ENCODE results near the gene WDR35.

The WDR35 gene

DNA sequence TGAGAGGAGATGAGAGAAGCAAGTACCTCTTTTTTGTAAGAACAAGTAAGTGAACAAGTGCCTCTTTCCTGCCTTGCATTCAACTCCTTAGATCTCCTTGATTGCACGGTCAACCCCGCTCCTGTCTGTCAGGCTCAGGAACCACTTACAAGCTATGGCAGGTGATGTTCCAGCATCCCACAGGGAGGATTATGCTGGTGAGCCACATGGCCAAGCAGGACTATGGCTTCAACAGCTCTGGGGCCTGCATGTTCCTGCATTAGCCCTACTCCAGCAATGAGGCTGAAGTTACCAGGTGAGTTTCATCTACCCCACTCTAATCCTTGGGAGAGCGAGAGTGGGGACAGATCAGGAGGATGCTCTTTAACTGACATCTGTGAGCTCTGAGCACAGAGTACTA is 117.6 kb downstream of the WDR35 start:
- no peak for FAIRE-seq
- no peak for DNase-seq (ENCODE audit: low spot score)

- no peak for FAIRE-seq
- no peak for DNase-seq (ENCODE audit: low spot score)
Observed at GRCh38 chr2:19871836-19872235, 118.1 kb downstream of the WDR35 start.

DNA sequence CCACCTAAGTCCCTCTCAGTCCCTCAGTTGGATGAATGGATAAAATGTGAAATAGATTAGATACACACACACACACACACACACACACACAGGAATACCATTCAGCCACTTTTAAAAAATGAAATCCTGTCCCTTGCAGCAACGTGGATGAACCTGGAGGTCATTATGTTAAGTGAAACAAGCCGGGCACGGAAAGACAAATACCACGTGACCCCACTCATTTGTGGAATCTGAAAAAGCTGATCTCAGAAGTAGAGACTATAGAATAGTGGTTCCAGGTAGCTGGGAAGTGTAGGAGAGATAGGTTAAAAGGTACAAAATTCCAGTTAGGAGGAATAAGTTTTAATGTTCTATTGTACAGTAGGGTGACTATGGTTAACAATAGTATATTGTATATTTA is 119.1 kb downstream of the WDR35 start:
- FAIRE-seq (no peak), DNase-seq (ENCODE audit: low spot score) (no peak)

- DNase-seq (ENCODE audit: low spot score) (no peak), FAIRE-seq (no peak)
Observed at GRCh38 chr2:19868701-19869580, 121.0 kb downstream of the WDR35 start.

DNA sequence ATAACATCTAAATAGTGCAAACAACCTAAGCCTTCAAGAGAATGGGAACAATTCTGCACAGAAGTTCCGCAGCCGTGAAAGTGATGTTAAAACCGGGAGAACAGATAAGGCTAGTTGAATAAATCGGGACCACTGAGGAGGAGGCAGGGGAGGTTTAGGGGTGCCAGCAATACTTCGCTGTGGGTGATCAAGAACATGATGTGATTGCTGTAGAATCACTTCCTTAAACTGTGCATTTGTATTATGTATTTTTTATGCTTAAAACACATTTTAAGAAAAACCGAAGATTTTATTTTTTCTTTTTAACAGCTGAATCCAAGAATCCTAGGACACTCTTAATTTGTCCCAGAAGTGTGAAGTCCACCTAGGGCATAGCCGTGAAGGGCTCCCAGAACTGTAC is 121.7 kb downstream of the WDR35 start:
- FAIRE-seq, result no peak
- no peak for DNase-seq (ENCODE audit: low spot score)

- FAIRE-seq (no peak), DNase-seq (ENCODE audit: low spot score) (no peak)
Observed at GRCh38 chr2:19866771-19867170, 123.1 kb downstream of the WDR35 start.

- no peak for DNase-seq (ENCODE audit: low spot score)
- FAIRE-seq, result no peak
Observed at GRCh38 chr2:19865151-19865550, 124.8 kb downstream of the WDR35 start.

DNA sequence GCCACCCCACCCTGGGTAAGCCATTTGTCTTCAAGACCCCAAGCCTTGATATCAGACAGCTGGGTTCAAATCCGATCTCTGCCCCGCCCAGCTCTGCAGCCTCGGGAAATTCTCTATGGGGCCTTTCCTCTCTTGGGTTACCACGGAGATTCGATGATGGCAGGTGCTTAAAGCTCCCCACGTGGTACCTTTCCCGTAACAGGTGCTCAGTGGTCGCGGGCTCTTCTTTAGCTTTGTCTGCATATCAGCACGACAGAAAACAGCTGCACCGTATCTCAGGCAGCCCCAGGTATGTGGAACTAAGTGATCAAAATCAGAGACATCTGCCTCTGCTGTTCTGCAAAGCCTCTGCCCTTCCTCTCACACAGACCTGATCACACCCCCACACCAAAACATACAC is 125.5 kb downstream of the WDR35 start:
- DNase-seq (ENCODE audit: low spot score), result no peak
- FAIRE-seq, result no peak

- FAIRE-seq (peak; percentile 48), DNase-seq (ENCODE audit: low spot score) (peak; percentile 86)
Observed at GRCh38 chr2:19863303-19864041, 126.4 kb downstream of the WDR35 start.

- DNase-seq (ENCODE audit: low spot score), result no peak
Observed at GRCh38 chr2:19861813-19862212, 128.1 kb downstream of the WDR35 start.

More at GRCh38 chr2:19861813-19862212, 128.1 kb downstream of the WDR35 start:
- no peak for FAIRE-seq
